Measurements from ENCODE around the gene TBC1D14.
"Not testable (repeated sequence)": the region's sequence is repeated elsewhere in the genome, so short reads cannot be mapped to it uniquely, and the experiment has no call there.

TBC1D14 gene

DNA sequence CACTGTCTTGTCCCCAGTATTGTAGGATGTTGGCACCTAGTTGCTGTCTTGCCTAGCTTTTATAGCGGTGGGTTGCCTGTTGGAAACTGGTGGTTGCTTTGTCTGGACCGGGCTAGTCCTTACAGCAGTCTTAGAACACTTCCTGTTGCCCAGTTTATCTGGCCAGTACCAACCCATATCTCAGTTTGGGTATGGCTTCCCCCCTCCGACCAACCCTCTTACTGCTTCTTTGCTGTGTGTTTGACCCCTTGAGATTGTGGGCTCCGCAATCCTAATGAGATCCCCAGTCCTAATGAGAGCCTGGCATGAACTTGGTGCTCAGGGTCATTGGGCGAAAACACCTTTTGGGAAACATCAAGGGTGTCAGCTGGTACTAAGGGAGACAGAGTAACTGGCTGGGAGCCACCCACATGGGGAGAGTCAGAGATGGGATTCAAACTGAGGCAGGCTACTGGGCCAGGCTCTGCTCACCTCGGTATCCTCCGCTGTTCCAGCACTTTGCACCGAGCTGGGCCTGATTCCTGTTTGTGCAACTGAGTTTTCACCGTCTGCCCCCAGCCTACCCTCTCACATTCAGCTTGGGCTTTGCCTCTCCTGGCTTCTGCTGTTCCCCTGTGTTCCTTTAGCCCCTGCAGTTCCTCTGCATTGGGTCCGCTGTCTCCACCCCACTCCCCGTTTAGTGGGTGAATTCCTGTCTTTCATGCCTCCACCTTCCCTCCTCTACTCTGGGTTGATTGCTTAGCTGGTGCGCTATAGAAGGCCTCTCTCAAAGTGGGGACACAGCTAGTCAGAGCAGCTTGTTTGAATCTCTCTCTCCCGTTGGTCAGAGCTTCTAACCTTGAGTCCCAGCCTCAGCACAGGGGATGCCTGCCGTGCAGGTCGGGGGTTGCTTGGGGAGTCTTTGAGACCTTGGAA, 1.6 kb downstream of the TBC1D14 start:
- DNase-seq: no peak

- not testable (repeated sequence) for DNase-seq
These were observed 2.3 kb downstream of the TBC1D14 start for GRCh38 chr4:6911917-6912316.

GRCh38 chr4:6912441-6912840, 2.8 kb downstream of the TBC1D14 start:
- no peak for DNase-seq

GRCh38 chr4:6913350-6913905, 3.8 kb downstream of the TBC1D14 start:
- DNase-seq: no peak

DNA sequence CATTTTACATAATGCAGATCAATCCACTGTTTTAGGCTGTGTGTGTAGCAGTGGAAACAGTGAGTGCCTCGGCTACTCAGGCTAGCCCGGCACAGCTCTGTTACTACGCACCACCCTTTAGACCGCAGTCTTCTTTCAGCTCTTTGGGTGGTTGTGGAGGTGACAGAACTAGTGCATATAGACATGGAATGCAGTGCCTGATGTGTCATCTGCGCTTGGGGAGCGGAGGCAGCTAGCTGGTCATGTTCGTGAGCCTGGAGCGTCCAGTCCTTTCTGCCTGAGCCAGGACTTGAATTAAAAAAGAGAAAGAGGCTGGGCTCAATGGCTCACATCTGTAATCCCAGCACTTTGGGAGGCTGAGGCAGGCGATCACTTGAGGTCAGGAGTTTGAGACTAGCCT, 4.8 kb downstream of the TBC1D14 start:
- DNase-seq: no peak

- DNase-seq: no peak
These were observed 5.7 kb downstream of the TBC1D14 start for GRCh38 chr4:6915041-6916005.

- DNase-seq: no peak
These were observed 6.5 kb downstream of the TBC1D14 start for GRCh38 chr4:6916069-6916586.

GRCh38 chr4:6916587-6917460, 7.2 kb downstream of the TBC1D14 start:
- DNase-seq: peak in 1 of 6 experiments; percentile 21

DNA sequence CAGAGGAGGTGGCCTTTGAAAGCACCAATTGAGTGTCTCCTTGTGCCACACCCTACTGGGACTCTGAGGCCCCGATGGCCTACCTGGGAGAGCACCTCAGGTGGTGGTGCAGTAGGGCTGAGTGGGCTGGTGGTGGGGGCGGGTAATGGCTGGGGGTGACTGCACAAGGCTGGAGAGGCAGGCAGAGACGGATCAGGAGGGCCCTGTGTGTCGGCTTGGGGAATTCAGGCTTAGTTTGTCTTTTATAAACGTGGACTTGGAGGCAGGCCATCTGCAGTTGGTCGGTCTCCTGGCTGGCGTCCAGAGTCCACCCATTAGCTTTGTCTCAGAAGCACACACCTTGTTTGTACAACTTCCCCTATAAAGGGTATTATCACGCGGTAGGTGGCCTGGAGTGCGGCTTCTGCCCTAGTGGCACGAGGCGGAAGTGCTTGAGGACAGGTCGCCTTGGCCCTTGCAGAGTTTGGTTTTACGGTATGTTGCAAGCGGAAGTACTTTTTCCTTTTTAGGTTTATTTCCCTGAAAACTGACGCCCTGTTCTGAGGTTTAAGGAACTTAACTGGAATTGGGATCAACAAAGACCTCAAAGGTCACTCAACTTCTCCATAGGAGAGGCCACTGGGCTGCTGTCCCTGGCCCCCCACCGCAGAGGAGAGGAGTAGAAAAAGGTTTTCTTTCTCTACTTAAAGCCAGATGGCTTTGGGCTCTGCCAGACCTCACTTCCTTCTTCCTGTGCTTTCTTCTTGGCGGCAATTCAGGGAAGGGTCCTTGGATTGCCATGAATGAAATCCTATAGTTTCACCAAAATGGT, 8.0 kb downstream of the TBC1D14 start:
- DNase-seq: peak in 5 of 6 experiments; percentile 13 to 47 (median 17)

DNA sequence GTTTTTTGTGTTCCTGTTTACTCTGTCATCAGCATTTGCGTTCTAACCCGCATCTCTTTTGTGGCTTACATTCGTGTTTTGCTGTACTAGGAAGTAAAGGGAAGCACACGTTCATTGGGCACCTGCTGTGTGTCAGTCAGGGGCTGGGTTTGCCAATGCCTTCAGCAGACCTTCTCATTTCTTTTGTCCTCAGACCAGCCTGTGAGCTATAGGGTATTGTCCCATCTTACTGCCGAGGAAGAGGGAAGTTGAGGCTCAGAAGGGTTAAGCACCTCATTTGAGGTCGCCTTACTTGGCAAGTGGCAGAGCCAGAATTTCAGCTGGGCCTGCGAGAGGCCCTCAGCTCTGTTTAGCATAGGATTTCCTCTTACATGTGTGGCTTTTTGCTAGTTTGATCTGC, 8.7 kb downstream of the TBC1D14 start:
- peak in 4 of 6 experiments; percentile 8 to 60 (median 53) for DNase-seq

- no peak for DNase-seq
These were observed 10.5 kb downstream of the TBC1D14 start for GRCh38 chr4:6920171-6920570.

- no peak for DNase-seq
These were observed 13.9 kb downstream of the TBC1D14 start for GRCh38 chr4:6923507-6923906.

- no peak for DNase-seq
These were observed 14.7 kb downstream of the TBC1D14 start for GRCh38 chr4:6924361-6924779.

DNA sequence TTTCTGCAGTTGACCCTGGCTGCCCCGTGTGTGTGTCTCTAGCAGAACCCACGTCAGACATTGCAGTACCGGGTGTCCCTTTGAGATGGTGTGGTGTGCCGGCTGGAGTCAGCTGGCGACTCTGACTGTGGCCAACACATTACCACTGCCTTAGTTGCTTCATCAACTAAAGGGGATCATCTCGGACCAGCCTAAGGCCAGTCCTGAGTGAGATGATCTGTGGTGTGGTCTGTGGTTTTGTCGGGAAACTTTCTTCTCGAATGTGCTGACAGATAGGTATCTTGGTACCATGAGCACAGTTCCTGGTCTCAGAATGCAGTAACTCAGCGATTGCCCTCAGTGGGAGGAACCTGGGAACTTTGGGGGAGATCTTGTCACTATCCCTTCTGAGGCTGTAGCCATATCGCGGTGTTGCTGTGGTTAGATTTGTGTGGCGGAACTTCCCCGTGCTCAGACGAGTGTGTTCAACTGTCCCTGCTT, 15.8 kb downstream of the TBC1D14 start:
- no peak for DNase-seq

GRCh38 chr4:6926081-6926480, 16.5 kb downstream of the TBC1D14 start:
- DNase-seq: no peak

- DNase-seq: peak; percentile 17 to 59 (median 44)
These were observed 17.3 kb downstream of the TBC1D14 start for GRCh38 chr4:6926681-6927478.

DNA sequence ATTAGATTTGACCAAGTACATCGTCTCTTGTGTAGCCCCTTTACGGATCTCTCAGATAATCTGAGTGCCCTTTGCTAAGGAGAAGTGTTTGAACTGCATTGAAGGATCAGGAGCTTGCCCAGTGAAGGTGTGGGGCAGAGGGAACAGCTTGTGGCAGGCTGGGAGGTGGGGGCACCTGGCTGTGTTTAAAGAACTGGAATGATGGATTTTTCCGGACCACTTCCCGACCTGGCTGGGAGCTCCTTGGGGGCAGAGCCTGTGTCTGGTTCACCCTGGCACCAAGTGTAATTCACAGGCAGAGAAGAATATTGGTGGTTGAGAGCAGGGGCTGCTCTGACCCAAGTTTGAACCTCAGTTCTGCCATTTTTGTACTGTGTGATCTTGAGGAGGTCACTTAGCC, 18.5 kb downstream of the TBC1D14 start:
- no peak for DNase-seq

GRCh38 chr4:6929339-6929811, 19.7 kb downstream of the TBC1D14 start:
- no peak for DNase-seq

DNA sequence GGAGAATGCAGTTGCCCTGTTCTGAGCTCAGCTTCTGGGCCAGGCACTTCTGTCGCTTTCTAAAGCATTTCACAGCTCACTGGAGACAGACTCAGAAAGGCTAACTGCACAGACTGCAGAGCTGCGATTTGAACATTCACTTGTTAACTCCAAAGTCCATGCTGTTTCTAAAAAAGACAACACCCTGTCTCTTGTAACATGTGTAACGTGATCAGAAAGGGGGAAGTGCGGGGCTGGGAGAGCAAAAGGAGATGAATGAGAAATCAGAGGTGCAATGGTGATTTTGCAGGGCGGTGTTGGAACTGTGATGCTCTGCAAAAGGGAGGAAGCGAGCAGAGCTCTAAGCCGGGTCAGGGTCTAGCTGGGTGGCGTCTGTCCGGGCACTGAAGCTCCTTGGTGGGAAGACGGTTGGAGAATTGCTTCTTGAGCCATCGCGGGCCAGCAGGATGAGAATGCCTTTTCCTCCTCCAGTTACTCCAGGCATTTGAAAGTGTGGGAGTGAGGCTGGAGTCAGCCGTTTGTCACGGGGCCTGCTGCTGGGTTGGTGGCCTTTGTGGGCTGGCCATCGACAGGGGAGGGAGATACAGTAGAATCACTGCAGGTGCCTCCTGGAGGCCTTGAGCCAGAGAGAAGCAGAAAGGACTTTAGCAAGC, 20.3 kb downstream of the TBC1D14 start:
- DNase-seq: no peak

Data from stimulated activated naive CD4-positive, alpha-beta T cell (primary cell).